Measurements from ENCODE around the gene P2RY8. TPM values are rescaled to one million over a fixed set of nuclear protein-coding genes. Genes with fewer than 3 reads are reported as not detected.

Gene P2RY8
- total RNA-seq, 2 experiments from 2014 or later, result 87.6 to 92.4 TPM

DNA sequence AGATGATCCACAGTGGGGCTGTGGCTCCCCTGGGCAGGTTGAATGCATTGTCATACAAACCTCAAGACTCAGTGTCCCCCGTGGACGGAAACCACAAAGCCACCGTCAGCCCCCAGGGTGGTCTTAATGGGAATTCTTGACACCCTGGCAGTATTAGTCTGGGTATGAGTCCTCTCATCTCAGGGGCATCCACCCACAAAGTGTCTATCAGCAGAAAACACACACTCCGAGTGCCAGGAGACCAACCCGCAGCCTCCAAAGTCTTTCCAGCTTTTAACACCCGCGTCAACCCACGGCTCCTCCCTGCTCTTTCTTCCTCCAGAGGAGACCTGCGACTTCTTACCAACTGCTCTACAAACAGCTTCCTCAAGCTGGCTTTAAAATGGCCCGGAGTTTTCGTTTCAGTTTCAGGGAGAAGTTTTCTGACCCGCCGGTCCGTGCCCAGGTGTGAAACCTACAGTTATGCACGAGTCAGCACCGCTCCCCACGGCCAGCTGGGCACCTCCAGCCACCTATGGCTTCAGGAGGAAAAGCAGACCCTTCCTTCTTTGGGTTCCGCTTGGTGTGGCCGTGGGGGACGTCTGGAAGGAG, 69.9 kb downstream of the P2RY8 start:
- Mint-ChIP-seq H3K4me3 (peak overlapping the region; percentile 74), H3K36me3 (peaks cover 35% of the 10 kb centered on the region), H3K9me3 (no peaks in the 10 kb centered on the region), H3K4me1 (peaks cover 70% of the 10 kb centered on the region), H3K27me3 (no peaks in the 10 kb centered on the region), H3K27ac (peak overlapping the region; percentile 94)
- POLR2A ChIA-PET, result no interaction called here
- DNase-seq (peak; percentile 60), ATAC-seq (ENCODE audit: low read depth) (peak; percentile 15)

DNA sequence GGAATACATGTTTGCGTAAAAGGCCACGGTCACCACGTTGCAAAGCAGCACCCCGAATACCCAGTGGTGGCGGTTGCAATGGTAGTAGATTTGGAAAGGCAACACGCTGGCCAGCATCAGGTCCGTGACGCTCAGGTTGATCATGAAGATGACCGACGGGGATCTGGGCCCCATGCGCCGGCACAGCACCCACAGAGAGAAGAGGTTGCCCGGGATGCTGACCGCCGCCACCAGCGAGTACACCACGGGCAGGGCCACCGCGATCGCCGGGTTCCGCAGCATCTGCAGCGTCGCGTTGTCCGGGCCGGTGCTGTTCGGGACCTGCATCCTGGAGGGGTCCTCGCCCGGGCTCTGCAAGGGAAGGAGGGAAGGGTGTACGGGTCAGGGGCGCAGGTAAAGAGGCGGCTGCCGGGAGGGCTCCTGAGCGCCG, 70.7 kb downstream of the P2RY8 start:
- peaks cover 66% of the 10 kb centered on the region for H3K4me1 Mint-ChIP-seq
- peak overlapping the region; percentile 69 for H3K27ac Mint-ChIP-seq
- H3K4me3 Mint-ChIP-seq, result peak overlapping the region; percentile 37
- no peaks in the 10 kb centered on the region for H3K27me3 Mint-ChIP-seq
- POLR2A ChIA-PET, result no interaction called here
- peaks cover 30% of the 10 kb centered on the region for H3K36me3 Mint-ChIP-seq
- no peak for ATAC-seq (ENCODE audit: low read depth)
- H3K9me3 Mint-ChIP-seq, result no peaks in the 10 kb centered on the region
- DNase-seq, result peak; percentile 36

DNA sequence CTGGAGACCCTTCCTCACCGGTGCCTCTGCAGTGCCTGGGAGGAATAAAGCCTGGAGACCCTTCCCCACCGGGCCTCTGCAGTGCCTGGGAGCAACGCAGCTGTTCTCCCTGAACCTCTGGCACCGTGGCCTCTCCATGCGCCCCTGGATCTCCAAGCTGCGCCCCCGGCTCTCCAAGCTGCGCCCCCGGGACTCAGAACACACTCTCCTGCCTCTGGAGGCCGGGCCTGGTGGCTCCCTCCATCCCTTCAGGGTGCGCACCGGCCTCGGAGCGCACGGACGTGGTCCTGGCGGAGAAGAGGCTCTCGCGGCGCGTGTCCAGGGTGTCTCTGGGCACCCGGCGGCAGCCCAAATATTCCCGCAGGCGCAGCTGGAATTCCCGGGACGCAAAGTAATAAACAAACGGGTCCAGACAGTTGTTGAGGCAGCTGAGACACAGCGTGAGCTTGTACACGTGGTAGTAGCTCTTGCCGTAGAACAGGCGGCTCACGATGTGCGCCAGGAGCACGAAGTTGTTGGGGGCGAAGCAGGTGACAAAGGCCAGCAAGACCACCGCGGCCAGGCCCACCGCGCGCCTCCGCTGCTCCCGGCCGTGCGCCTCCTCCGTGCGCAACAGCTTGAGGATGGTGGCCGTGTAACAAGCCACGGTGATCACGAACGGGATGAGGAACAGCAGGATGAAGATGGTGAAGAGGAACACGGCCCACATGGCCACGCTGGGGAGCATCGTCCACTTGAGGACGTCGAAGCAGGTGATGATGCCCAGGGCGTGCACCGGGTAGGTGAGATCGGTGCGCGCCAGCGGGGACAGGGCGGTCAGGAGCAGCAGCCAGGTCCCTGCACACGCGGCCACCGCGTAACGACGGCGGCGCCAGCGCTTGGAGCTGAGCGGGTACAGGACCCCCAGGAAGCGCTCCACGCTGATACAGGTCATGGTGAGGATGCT, 71.4 kb downstream of the P2RY8 start:
- Mint-ChIP-seq H3K27ac (peak overlapping the region; percentile 94), H3K4me3 (peak overlapping the region; percentile 83), H3K9me3 (no peaks in the 10 kb centered on the region), H3K4me1 (peaks cover 61% of the 10 kb centered on the region), H3K27me3 (no peaks in the 10 kb centered on the region), H3K36me3 (peaks cover 30% of the 10 kb centered on the region)
- no peak for ATAC-seq (ENCODE audit: low read depth)
- POLR2A ChIA-PET, result no interaction called here
- no peak for DNase-seq

DNA sequence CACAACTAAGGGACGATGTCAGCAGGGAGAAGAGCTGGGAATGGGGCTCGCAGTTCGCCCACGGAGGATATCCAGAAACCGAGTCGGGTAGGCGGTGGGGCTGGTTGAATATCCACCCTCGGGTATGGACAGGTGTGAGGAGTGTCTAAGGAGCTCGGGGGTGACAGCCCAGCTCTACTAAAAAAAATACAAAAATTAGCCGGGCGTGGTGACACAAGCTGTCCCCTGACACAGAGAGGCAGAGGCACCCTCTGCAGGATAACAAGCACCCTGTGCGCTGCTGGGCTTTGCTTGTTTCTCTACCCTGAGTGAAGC, 72.1 kb downstream of the P2RY8 start:
- H3K36me3 Mint-ChIP-seq, result peaks cover 28% of the 10 kb centered on the region
- H3K27me3 Mint-ChIP-seq, result no peaks in the 10 kb centered on the region
- ATAC-seq (ENCODE audit: low read depth), result no peak
- H3K27ac Mint-ChIP-seq, result peak overlapping the region; percentile 94
- POLR2A ChIA-PET, result no interaction called here
- H3K4me3 Mint-ChIP-seq, result peak overlapping the region; percentile 83
- DNase-seq, result no peak
- H3K4me1 Mint-ChIP-seq, result peaks cover 57% of the 10 kb centered on the region
- no peaks in the 10 kb centered on the region for H3K9me3 Mint-ChIP-seq

DNA sequence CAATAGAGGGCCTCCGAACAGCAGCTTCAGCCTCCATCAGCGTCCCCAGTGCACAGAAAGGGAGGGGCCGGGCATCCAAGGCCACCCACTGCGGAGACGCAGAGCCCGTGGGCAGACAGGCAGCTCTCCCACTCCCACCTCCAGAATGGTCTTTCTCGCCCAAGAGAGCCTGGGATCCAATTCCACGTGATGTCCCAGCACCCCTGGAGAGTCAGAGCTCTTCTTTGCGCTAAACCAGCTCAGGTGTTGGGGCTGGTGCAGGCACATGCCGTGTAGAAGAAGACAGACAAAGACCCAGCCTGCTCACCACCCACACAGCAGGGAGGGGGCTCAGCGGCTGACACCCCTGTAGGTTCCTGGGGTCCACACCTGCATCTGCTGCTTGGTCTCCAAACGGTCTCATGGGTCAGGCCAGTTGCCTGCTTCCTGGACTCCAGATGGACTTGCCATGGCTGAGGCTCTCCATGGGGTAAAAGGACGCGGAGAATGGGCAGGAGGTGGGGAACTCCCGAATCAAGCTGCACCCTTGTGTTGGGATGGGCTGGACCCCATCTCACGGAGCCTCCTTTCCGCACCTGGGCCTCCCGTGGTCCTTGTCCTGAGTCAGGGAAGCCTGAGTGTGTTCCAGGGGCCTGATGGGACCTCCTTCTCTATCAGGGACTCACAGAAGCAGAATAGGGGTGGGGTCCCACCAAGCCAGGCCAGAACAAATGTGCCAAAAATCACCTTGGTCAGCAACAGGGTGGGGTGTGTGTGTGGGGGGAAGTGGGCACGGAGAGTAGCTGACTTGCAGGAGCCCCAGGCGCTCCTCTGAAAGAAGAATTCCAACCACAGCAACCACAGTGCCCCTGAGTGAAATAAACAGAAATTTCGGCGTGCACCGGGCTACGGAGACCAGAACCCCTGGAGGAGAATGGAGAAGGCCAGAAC, 72.7 kb downstream of the P2RY8 start:
- H3K4me3 Mint-ChIP-seq, result peak overlapping the region; percentile 83
- ATAC-seq (ENCODE audit: low read depth) (no peak), DNase-seq (peak; percentile 42)
- H3K4me1 Mint-ChIP-seq, result peaks cover 52% of the 10 kb centered on the region
- no peaks in the 10 kb centered on the region for H3K9me3 Mint-ChIP-seq
- peak overlapping the region; percentile 94 for H3K27ac Mint-ChIP-seq
- peaks cover 28% of the 10 kb centered on the region for H3K36me3 Mint-ChIP-seq
- POLR2A ChIA-PET, result no interaction called here
- no peaks in the 10 kb centered on the region for H3K27me3 Mint-ChIP-seq

DNA sequence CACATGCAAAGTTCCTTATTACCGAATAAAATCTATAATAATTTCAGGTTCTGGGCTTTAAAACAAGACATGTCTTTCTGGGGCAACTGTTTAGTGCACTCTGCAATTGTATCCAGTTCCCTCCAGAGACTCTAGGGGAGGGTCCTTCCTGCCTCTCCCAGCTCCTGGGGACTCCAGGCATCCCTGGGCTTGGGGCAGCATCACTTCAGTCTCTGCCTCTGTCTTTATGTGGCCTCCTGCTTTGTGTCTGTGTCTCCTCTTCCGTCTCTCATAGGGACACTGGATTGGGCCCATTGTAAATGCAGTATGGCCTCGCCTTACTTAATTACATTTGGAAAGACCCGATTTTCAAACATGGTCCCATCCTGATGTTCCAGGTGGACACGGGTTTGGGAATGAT, 73.4 kb downstream of the P2RY8 start:
- DNase-seq (peak; percentile 22), ATAC-seq (ENCODE audit: low read depth) (no peak)
- Mint-ChIP-seq H3K4me1 (peaks cover 50% of the 10 kb centered on the region), H3K36me3 (peaks cover 27% of the 10 kb centered on the region), H3K4me3 (peak overlapping the region; percentile 83), H3K9me3 (no peaks in the 10 kb centered on the region), H3K27me3 (no peaks in the 10 kb centered on the region), H3K27ac (peak overlapping the region; percentile 94)
- POLR2A ChIA-PET, result no interaction called here

DNA sequence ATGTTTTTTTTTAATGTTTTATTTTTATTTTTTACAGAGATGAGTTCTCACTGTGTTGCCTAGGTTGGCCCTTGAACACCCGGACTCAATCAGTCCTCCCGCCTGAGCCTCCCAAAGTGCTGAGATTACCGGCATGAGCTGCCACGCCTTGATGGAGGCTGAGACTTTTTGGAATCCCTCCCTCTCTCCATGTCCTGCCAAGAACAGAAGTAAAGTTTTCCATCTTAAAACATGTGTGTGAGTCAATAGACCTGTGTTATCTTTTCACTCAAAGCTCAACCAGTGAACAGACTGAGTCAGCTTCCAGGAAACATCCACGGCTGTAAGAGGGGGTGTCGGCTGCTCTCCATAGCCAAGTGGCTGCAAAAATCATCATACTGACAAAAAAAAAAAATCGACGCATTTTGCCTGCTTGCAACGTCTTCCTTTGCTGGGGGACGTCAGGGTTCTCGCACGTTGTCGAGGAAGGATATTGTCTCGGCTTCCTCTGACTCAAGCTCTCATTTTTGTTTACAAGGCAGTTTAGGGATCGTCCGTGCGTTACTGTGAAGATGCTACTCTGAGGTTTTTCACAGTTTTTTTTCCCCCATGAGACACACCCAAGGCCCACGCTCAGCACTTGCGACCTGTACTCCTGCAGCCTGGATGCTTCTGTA, 74.3 kb downstream of the P2RY8 start:
- POLR2A ChIA-PET, result no interaction called here
- Mint-ChIP-seq H3K36me3 (peaks cover 27% of the 10 kb centered on the region), H3K27ac (peak overlapping the region; percentile 94), H3K9me3 (no peaks in the 10 kb centered on the region), H3K27me3 (no peaks in the 10 kb centered on the region), H3K4me1 (peaks cover 45% of the 10 kb centered on the region), H3K4me3 (peak overlapping the region; percentile 83)
- DNase-seq (peak; percentile 53), ATAC-seq (ENCODE audit: low read depth) (peak; percentile 76)

DNA sequence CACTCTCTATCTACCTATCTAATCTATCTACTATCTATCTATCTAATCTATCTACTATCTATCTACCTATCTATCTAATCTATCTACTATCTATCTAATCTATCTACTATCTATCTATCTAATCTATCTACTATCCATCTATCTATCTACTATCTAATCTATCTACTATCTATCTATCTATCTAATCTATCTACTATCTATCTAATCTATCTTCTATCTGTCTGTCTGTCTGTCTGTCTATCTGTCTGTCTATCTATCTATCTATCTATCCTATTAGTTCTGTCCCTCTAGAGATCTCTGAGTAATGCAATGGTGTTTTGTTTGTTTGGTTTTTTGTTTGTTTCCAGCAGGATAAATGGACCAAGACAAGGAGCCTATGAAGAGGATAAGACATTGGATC, 74.9 kb downstream of the P2RY8 start:
- POLR2A ChIA-PET, result no interaction called here
- H3K4me3 Mint-ChIP-seq, result peak overlapping the region; percentile 83
- H3K27me3 Mint-ChIP-seq, result no peaks in the 10 kb centered on the region
- no peaks in the 10 kb centered on the region for H3K9me3 Mint-ChIP-seq
- peaks cover 24% of the 10 kb centered on the region for H3K36me3 Mint-ChIP-seq
- no peak for ATAC-seq (ENCODE audit: low read depth)
- no peak for DNase-seq
- peaks cover 42% of the 10 kb centered on the region for H3K4me1 Mint-ChIP-seq
- H3K27ac Mint-ChIP-seq, result peak overlapping the region; percentile 94

DNA sequence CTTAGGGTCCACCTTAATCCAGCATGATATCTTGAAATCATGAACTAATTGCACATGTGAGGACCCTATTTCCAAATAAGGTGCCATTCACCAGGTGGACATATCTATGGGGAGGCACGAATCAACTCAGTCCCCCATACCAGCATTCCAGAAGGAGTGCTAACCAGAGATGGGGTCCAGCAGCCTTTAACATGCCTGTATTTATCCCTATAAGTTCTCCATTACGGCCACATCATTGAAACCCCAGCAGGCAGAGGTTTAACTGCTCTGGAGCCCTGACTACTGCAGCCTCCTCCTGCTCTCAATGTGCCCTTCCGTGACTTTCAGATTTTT, 81.1 kb downstream of the P2RY8 start:
- Mint-ChIP-seq H3K36me3 (no peaks in the 10 kb centered on the region), H3K27ac (peak overlapping the region; percentile 5), H3K27me3 (no peaks in the 10 kb centered on the region), H3K4me3 (no peak overlapping the region), H3K9me3 (no peaks in the 10 kb centered on the region), H3K4me1 (peaks cover 10% of the 10 kb centered on the region)
- ATAC-seq (ENCODE audit: low read depth), result no peak
- no peak for DNase-seq
- POLR2A ChIA-PET, result no interaction called here

DNA sequence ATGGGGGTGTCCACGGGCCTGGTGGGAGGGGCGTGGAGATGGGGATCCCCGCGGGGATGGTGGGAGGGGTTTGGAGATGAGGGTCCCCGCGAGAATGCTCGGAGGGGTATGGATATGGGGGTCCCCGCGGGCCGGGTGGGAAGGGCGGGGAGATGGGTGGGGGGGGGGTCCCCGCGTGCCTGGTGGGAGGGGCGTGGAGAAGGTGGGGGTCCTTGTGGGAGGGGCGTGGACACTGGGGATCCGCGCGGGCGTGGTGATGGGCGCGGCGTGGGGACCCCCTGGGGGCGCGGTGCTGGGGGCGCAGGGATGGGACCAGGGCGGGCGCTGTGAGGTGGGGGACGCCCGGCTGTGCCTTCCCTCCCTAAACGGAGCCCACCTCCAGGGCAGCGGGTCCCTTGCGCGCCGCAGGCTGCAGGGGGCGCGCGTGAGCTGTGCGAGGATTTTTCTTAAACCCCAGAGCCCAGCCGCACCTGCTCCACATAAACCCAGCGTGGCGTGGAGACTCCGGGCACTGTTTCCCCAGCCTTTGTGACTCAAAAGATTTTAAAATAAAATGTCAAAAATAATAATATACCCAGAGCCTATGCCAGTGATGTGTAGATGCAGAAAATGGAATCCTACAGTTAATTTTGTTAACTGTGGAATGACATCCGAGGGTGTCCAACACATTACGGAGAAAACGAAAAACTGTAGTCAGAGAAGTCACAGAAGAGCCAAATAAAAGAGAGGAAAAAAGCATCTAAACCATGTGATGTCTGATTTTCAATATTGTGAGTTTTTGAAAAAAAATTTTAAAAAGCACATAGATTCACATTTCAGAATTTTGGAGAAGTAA, 82.8 kb downstream of the P2RY8 start:
- H3K9me3 Mint-ChIP-seq, result peaks cover 9% of the 10 kb centered on the region
- POLR2A ChIA-PET, result no interaction called here
- DNase-seq (peak; percentile 95), ATAC-seq (ENCODE audit: low read depth) (peak; percentile 50)
- H3K36me3 Mint-ChIP-seq, result peaks cover 10% of the 10 kb centered on the region
- H3K27ac Mint-ChIP-seq, result peak overlapping the region; percentile 57
- H3K4me1 Mint-ChIP-seq, result peaks cover 16% of the 10 kb centered on the region
- peak overlapping the region; percentile 62 for H3K4me3 Mint-ChIP-seq
- H3K27me3 Mint-ChIP-seq, result no peaks in the 10 kb centered on the region

DNA sequence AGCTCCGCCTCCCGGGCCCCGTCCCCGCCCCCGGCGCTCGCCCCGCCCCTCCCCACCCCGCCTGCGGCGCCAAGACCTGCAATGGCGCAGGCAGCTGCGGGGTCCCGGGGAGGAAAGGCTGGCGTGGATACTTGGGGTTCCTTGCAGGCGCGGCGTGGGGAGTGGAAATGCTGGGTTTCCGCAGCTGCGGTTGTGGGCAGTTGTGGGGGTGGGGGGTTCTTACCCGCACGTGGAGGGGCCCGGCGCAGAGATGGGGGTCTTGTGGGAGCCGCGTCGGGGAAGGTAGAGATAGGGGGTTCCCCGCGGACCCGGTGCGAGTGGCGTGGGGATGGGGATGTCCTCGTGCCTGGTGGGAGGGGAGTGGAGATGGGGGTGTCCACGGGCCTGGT, 83.6 kb downstream of the P2RY8 start:
- Mint-ChIP-seq H3K27ac (peak overlapping the region; percentile 98), H3K4me1 (peaks cover 23% of the 10 kb centered on the region), H3K9me3 (peaks cover 17% of the 10 kb centered on the region), H3K4me3 (peak overlapping the region; percentile 89), H3K36me3 (peaks cover 18% of the 10 kb centered on the region), H3K27me3 (no peaks in the 10 kb centered on the region)
- ATAC-seq (ENCODE audit: low read depth), result peak; percentile 48
- POLR2A ChIA-PET, result no interaction called here
- DNase-seq, result no peak

DNA sequence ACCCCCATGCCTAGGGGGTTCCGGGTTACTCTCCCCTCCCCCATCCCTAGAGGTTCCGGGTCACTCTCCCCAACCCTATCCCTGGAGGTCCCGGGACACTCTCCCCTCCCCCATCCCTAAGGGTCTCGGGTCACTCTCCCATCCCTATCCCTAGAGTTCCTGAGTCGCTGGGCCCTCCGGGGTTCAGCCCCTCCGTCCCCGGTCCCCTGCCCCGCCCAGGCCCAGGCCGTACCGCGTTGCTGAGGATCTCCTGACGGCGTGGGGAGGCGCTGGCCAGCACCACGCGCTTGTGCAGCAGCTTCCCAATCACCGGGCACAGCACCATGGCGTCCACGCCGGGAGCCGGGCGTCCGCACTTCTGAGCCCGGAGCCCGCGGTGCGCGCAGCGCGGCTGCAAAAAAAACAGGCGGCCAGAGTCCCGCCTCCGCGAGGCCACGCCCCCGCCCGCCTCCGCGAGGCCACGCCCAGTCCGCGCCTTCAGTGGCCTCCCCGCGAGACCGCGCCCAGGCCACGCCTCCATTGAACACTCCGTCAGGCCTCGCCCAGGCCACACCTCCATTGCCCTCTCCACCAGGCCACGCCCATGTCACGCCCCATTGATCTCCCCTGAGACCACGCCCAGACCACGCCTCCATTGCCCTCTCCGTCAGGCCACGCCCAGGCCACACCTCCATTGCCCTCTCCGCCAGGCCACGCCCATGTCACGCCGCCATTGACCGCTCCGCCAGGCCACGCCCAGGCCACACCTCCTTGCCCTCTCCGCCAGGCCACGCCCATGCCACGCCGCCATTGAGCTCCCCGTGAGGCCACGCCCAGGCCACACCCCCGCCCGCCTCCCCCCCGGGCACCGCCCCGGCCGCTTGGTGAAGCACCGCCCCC, 84.2 kb downstream of the P2RY8 start, which contains the start of gene ASMTL:
Gene ASMTL (minus strand): TSS at position 394 of the 879 bp plus-strand sequence. CDS start 69 bp downstream, at position 325.
- peak within 1 kb of the TSS; percentile 89 for H3K4me3 Mint-ChIP-seq
- DNase-seq, result peak; percentile 100

More for the DNA sequence above, 84.2 kb downstream of the P2RY8 start, which contains the start of gene ASMTL:
- POLR2A ChIA-PET, result no interaction called here
- Mint-ChIP-seq H3K9me3 (peaks cover 22% of the 10 kb centered on the region), H3K4me1 (peaks cover 27% of the 10 kb centered on the region), H3K27me3 (no peaks in the 10 kb centered on the region), H3K36me3 (peaks cover 24% of the 10 kb centered on the region), H3K27ac (peak within 1 kb of the TSS; percentile 98)
- ATAC-seq (ENCODE audit: low read depth), result peak; percentile 67

All from activated naive CD8-positive, alpha-beta T cell treated with anti-CD3 and anti-CD28 coated beads, Interleukin-2, amount 10 ng/mL, durations not matched to agents 7 days and 5 days (primary cell).